GM13976 (cell line): ENCODE results near the gene TMEM213.

ENCODE experiments used
- DNase-seq: peaks from one replicate; pipeline ENCODE4 v3.0.0; 2012; ENCODE audit warnings: low spot score
- in situ Hi-C: fragments of 300-500 bp; cut with MboI; formaldehyde crosslinking; loops from one replicate; pipeline ENCODE4 v1.12.0; 2022; ENCODE audit warnings: low sequenced_read_pairs, mixed read lengths, inconsistent platforms; ENCODE audit not compliant: unreplicated experiment
- TF ChIP-seq, protein P1 (sequence below): IDR thresholded peaks from 2 replicates; pipeline ENCODE4 v1.5.1; 2012; ENCODE audit warnings: borderline replicate concordance, mild to moderate bottlenecking; ENCODE audit not compliant: insufficient read depth; ENCODE audit errors: extremely low read depth, missing control alignments, control extremely low read depth

Gene TMEM213

GRCh38 chr7:138882249-138882648, 84.5 kb downstream of the TMEM213 start:
- DNase-seq = no peak

DNA sequence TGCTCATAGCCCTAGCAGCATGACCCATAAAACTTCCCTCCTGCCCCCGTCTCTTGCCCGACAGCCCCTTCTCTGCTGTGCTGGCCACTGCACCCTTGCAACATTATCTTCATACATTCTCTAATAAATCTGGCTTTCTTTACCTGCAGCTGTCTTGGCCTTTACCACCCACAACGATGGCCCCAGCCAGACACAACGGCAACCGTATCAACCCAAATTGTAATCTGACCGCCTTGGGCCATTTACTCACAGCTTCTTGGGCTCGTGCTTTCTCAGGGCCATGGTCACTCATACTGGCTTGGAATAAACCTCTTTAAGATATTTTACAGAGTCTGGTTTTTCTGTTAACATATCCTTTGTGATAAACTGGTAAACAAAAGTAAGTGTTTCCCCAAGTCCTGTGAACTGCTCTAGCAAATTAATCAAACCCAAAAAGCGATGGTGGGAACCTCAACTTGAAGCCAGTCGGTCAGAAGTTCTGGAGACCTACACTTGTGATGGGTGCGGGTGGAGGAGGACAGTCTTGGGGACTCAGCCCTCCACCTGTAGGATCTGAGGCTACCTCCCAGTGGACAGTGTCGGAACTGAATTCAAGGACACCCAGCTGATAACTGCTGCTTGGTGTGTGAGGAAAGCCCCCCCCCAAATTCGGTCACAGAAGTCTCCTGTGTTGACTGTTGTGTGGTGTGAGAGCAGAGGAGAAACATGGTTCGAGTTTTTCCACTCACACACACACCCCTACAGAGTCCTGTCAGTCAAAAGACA, 87.8 kb downstream of the TMEM213 start:
- in situ Hi-C loops = no loop called here
- TF ChIP-seq, protein P1, sequence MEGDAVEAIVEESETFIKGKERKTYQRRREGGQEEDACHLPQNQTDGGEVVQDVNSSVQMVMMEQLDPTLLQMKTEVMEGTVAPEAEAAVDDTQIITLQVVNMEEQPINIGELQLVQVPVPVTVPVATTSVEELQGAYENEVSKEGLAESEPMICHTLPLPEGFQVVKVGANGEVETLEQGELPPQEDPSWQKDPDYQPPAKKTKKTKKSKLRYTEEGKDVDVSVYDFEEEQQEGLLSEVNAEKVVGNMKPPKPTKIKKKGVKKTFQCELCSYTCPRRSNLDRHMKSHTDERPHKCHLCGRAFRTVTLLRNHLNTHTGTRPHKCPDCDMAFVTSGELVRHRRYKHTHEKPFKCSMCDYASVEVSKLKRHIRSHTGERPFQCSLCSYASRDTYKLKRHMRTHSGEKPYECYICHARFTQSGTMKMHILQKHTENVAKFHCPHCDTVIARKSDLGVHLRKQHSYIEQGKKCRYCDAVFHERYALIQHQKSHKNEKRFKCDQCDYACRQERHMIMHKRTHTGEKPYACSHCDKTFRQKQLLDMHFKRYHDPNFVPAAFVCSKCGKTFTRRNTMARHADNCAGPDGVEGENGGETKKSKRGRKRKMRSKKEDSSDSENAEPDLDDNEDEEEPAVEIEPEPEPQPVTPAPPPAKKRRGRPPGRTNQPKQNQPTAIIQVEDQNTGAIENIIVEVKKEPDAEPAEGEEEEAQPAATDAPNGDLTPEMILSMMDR = no peak
- DNase-seq = no peak

More at GRCh38 chr7:138882249-138882648, 84.5 kb downstream of the TMEM213 start:
- TF ChIP-seq, protein P1 = no peak
- in situ Hi-C loops = no loop called here

GRCh38 chr7:138886501-138886917, 88.7 kb downstream of the TMEM213 start:
- in situ Hi-C loops = no loop called here
- peak; percentile 74 for DNase-seq
- TF ChIP-seq, protein P1 = peak; percentile 53

DNA sequence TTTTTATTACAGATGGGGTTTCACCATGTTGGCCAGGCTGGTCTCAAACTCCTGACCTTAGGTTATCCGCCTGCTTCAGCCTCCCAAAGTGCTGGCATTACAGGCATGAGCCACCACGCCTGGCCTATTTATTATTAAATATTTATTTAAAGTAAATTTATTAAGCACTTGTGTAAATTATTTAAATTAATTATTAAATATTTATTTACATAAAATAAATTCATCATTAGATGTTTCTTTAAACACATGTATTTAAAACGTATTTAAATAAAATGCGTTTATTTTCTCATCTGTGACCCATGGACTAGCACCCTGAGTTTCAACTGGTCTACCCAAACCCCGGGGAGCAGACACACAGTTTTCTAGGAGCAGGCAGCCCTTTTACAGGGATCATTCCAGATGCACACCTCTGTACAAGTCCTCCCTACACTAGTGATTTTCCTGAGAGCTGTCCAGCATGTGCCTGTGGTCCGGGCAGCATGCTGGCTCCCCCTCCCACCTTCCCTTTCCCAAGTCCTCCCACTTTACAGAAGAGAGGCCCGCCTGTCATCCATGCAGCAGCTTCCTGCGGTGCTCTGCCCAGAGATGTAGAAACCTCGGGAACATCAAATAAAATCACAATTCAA, 89.4 kb downstream of the TMEM213 start:
- TF ChIP-seq, protein P1 = no peak
- in situ Hi-C loops = no loop called here
- DNase-seq = no peak
